GM19438 (cell line): ENCODE data around the gene TAF1C.

Experiments
- ATAC-seq: cut with Tn5 transposase; IDR thresholded peaks from one replicate; pipeline ENCODE4 v1.9.1; 2021; ENCODE audit warnings: low read depth; ENCODE audit not compliant: unreplicated experiment

The TAF1C gene

GRCh38 chr16:84161801-84162200 is 25.1 kb downstream of the TAF1C start:
- ATAC-seq, result no peak

- no peak for ATAC-seq
These were observed 25.8 kb downstream of the TAF1C start for GRCh38 chr16:84161037-84161436.

- ATAC-seq, result no peak
These were observed 27.1 kb downstream of the TAF1C start for GRCh38 chr16:84159800-84160199.

GRCh38 chr16:84159007-84159406 is 27.9 kb downstream of the TAF1C start:
- ATAC-seq, result no peak

GRCh38 chr16:84156342-84156784 is 30.5 kb downstream of the TAF1C start:
- no peak for ATAC-seq

- no peak for ATAC-seq
These were observed 31.1 kb downstream of the TAF1C start for GRCh38 chr16:84155771-84156170.

- no peak for ATAC-seq
These were observed 31.6 kb downstream of the TAF1C start for GRCh38 chr16:84155226-84155625.

GRCh38 chr16:84153660-84154214 is 33.1 kb downstream of the TAF1C start:
- ATAC-seq, result no peak

- ATAC-seq, result no peak
These were observed 35.9 kb downstream of the TAF1C start for GRCh38 chr16:84150926-84151325.

GRCh38 chr16:84144859-84145639 is 41.8 kb downstream of the TAF1C start, which contains the start of the genes DNAAF1 and HSDL1:
DNAAF1 (plus strand) TSS chr16:84145308; CDS start chr16:84145441, 133 bp downstream.
HSDL1 (minus strand) TSS chr16:84145177; CDS start chr16:84131321, 13,856 bp downstream.
- ATAC-seq, result peak; percentile 81

- no peak for ATAC-seq
These were observed 42.5 kb downstream of the TAF1C start for GRCh38 chr16:84144209-84144858.

- ATAC-seq, result no peak
These were observed 43.1 kb downstream of the TAF1C start for GRCh38 chr16:84143784-84144199.

- no peak for ATAC-seq
These were observed 43.8 kb downstream of the TAF1C start for GRCh38 chr16:84143081-84143480.

- ATAC-seq, result no peak
These were observed 45.6 kb downstream of the TAF1C start for GRCh38 chr16:84141143-84141670.

- no peak for ATAC-seq
These were observed 47.1 kb downstream of the TAF1C start for GRCh38 chr16:84139628-84140258.

- peak; percentile 93 for ATAC-seq
These were observed 47.8 kb downstream of the TAF1C start for GRCh38 chr16:84138824-84139627.

- no peak for ATAC-seq
These were observed 48.4 kb downstream of the TAF1C start for GRCh38 chr16:84138500-84138823.

- ATAC-seq, result no peak
These were observed 49.0 kb downstream of the TAF1C start for GRCh38 chr16:84137769-84138357.

- ATAC-seq, result no peak
These were observed 49.6 kb downstream of the TAF1C start for GRCh38 chr16:84137287-84137686.
